CD4-positive, alpha-beta T cell treated with Interleukin-12 subunit alpha and Interleukin-12 subunit beta, for 1 hour (primary cell): Measurements from ENCODE around the gene PLTP.
A peak's percentile ranks its signal among the peaks of the same experiment; 100 is the strongest.
"Not testable (repeated sequence)": the region's sequence is repeated elsewhere in the genome, so short reads cannot be mapped to it uniquely, and the experiment has no call there.

Experiments
- DNase-seq: peaks from one replicate; pipeline ENCODE4 v3.0.0-alpha.2; 2020

Gene PLTP, protein sequence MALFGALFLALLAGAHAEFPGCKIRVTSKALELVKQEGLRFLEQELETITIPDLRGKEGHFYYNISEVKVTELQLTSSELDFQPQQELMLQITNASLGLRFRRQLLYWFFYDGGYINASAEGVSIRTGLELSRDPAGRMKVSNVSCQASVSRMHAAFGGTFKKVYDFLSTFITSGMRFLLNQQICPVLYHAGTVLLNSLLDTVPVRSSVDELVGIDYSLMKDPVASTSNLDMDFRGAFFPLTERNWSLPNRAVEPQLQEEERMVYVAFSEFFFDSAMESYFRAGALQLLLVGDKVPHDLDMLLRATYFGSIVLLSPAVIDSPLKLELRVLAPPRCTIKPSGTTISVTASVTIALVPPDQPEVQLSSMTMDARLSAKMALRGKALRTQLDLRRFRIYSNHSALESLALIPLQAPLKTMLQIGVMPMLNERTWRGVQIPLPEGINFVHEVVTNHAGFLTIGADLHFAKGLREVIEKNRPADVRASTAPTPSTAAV

DNA sequence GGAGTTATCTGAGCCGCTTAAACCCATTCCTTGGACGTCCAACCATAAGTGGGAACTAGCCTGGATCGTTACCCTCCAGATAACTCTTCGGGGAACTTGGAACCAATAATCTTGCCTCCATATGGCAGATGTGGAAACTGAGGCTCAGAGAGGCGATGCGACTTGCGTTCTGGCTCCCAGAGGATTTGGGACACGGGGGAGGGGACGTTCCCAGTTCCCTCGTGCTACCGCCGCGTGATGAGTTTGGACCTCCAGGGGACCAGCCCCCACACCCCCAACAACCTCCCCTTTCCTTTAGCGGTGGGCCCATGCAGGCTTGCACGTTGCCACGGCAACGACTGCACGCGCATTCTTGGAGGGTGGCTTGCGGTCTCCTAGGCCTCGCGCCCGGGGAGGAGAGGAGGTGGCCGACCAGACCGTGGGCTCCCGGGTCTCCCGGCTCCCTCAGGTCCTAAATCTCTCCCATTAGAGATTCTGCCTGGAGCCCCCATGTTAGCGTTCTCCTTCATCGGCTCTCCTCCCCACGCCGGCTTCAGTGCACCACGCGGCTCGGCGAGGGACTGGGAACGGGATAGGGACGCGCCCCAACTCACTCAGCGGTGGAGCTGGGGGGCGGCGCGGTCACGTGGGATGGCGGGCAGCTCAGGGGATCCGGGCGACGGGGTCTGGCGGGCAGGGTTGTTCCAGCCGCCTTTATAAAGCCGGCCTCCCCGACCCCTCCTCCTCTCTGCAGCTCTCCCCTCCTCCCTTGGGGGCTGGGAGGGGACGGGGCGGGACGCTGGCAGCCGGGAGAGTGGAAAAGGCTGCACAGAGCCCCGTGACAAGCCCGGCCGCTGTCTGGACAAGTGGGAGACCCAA is at the start of gene PLTP:
Gene PLTP, minus strand, starts transcription at position 670 of the 858 bp plus-strand sequence. CDS start 703 bp downstream, outside the sequence.
- peak; percentile 43 for DNase-seq

DNA sequence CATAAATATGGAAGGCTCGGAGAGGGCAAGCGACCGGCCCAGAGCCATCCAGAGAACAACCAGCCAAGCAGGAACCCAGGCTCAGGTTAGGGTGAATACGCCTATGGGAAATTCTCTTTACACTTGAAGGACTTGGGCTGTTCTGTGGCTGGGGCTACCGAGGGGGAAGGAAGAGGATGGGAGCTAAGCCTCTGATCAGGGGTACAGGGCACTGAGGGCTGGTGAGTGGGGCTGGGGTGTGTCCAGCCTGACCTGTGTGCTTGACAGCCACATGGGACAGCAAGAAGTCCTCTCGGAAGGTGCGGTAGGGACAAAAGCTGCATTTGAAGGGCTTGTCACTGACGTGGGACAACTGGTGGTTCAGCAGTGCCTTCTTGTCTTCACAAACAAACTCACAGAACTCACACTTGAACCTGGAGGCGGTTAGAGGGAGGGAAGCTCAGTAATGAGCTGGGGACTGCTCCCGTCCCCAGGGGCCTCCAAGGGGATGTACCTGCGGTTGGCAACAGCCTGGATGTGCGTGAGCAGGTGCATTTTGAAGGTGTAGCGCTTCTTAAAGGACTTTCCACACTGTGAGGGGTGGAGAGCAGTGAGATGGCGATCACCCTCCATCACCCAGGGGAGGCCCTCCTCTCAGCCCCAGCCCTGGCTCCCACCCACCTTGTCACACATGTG is 48.1 kb upstream of the PLTP start:
- DNase-seq = no peak

DNA sequence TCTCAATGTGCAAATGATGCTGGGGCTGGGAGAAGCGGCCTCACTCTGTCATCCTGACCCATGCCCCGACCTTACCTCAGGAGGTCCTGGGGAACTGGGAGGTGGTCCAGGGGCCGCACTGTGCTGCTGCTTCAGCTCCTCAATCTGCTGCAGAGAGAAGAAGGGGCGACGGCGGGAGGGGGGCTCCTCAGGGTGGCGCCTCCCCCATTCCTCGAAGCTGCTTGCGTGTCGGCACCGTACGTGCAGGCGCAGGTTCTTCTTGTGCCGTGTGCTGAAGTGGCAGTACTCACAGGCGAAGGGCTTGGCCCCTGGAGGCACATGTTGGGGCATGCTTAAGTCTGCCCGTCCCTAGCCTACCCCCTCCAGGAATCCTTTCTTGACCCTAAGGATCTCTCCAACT is 47.2 kb upstream of the PLTP start:
- DNase-seq = no peak

DNA sequence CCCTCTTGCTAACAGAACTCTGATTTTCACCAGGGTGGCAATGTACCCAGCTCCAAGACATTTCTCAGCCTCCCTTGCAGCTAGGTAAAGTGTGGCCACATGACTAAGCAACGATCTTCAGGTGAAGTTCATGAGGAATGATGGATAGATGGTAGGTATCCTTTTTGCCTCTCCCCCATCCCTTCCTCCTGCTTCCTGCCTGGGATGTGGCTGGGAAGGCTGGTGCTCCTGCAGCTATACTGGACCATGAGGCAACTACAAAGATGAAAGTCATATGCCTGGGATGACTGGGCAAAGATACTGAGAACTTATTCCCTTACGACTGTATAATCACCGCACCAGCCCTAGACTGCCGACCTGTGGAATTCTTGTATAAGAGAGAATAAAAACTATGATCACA is 46.6 kb upstream of the PLTP start:
- no peak for DNase-seq

DNA sequence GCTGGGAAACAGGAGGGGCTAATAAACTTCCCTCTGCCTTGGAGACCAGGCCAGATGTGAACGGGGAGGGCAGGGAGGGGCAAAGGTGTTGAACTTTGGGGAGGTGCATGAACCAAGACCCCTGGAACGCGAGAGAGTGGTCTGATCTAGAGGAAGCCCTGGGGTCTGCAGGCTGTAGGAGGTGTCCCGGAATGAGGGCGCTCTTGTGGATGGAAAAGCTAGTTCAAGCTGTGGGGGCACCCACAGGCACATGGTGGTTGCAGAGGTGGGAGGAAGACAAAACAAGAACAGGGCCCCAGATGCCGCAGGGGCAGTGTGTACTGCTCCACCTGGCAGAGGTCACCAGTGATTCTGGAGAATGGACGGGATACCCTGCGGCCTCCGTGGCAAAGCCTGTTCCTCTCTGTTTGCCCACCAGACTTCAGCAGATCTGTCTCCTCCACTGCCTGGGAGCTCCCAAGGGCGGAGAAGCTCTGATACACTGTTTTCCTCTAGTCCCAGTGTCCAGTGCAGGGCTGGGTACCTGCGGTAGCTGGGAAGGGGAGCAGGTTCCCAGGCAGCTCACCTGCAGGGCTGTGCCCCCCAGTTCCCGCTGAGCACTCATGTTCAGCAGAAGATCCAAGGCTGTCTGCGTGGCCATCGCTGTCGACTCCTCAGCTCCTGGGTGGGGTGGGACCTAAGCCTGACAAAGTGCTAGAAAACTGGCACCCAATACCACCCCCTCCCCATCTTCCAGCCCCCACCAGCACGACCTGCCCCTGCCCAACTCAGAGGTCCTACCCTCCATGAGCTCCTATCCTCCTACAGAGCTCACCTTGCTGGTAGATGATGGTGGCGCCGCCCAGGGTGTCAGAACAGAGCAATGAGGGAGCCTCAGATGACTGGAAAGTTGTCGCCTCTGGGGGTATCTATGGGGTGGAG is 45.3 kb upstream of the PLTP start:
- no peak for DNase-seq

DNA sequence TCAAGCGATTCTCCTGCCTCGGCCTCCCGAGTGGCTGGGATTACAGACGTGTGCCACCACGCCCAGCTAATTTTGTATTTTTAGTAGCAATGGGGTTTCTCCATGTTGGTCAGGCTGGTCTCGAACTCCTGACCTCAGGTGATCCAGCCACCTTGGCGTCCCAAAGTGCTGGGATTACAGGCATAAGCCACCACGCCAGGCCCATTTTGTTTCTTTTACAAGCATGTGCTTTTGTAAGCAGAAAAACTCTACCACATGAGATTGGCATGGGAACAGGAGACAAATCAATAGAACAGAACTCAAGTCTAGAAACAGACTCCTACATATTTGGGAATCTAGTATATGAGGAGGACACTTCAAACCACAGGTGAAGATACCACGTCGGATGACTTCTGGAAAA is 44.4 kb upstream of the PLTP start:
- DNase-seq = not testable (repeated sequence)

DNA sequence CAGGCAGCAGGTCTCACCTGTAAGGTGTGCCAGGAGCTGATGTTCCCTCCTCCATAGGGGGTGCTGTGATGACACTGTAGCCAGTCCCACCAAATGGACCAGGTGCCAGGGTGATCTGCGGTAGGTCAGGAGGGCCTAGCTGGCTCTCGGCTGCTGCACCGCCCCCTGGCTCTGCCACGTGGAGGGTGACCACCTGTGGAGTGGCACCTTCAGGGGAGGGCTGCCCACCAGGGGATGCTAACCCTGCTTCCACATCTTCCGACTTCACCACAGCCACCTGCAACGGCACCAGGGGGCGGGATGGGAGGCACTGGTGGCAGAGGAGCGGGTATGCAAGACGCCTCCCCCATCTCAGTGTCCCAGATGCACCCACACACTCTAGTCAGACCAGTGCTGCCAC is 41.7 kb upstream of the PLTP start:
- DNase-seq = no peak

DNA sequence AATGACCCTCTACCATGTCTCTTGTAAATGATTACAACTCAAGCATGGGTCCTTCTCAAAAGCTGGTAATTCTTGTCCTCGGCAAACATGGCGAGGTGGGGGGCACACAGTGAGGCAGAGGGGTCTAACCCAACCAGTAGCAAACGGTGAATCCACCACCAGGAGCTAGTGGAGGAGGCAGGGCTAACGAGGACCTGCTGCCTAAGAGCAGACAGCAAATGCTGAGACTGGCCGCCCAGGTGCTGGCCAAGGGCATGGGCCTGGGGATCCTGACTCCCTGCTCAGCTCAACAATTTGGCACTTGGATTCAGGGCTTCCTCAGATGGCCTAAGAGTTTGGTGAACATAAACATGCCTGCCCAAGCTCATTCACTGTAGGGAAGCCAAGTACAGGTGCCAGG is 40.9 kb upstream of the PLTP start:
- no peak for DNase-seq

DNA sequence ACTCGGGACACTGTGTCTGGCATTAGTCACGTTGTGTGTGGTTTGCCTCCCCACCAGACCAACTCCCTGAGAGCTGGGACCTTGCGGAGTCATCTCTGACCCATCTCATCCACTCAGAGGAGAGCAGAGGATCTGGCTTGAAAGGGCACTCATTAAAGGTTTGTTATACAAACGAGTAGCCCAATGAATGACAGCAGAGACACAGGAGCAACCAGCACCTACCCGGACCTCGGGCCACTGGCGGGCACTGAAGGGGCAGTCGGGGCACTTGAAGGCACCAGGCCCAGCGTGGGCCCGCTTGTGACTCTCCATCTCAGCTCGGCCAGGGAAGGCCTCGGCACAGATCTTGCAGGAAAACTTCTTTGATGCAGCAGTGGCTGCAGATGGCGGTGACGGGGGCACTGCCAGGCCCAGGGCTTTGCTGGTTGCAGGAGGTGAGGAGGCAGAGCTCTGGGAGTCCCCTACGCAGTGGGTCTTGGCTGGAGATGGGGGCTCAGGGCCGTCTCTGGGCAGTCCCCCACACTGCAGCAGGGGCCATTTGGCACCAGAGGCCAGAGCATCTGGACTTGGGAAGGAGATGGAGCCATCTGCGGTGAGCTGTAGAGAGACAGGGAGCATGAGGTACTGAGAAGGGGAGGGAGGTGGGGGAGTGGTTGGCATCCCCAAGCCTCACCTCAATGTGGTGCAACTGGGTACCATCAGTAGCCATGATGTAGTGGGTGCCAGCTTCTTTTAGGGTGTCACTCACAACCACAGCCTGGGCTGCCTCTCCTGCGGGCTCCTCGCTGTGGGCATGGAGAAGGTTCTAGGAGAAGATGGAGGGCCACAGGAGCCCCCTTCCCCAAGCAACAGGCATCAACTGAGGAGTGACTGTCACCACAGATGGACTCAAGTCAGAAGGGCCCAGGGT is 40.2 kb upstream of the PLTP start:
- no peak for DNase-seq

DNA sequence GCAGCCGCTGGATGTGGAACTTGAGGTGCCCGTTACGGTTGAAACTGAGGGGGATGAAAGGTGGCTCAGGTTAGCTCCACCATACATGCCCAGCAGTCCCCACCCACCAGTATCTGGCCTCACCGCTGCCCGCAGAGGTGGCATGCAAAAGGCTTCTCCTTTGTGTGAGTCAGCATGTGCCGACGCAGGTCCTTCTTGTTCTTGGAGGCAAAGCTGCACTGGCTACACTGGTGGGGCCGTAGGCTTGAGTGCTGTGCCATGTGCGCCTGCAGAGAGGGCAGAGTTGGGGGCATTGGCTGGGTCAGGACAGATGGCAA is 38.3 kb upstream of the PLTP start:
- no peak for DNase-seq

DNA sequence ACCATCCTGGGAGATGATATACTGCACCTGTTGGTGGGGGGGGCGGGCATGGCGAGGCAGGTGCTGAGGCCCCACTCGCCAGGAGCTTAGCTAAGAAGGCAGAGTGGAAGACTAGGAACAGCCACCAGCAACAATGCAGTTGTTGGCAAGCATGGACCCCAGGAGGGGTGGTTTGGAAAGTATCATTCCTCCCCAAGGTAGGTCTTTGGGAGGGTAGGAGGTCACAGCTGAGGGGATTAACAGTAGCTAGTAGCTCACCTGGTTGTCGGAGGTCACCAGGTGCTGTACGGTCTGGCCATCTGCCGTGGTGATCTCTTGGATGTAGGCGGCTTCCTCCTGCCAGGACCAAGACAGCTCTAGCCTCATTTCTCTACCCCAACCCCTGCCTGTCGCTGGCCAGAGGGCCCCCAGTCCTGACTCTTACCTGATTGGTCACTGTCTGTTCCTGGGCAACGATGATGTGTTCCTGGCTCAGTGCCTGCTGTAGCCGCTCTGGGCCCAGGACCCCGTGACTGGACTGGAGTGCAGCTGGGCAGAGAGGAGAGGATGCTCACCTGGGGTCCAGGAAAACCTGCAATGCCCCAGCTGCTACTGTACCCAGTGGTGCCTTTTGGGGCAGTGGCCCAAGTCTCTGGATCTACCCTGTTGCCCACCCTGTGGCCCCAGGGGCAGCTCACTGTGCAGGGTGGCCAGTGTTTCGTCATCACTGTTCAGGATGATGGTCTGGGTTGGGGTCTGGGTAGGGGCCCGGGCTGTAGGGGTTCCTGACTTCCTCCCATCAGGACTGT is 37.8 kb upstream of the PLTP start:
- DNase-seq = no peak

DNA sequence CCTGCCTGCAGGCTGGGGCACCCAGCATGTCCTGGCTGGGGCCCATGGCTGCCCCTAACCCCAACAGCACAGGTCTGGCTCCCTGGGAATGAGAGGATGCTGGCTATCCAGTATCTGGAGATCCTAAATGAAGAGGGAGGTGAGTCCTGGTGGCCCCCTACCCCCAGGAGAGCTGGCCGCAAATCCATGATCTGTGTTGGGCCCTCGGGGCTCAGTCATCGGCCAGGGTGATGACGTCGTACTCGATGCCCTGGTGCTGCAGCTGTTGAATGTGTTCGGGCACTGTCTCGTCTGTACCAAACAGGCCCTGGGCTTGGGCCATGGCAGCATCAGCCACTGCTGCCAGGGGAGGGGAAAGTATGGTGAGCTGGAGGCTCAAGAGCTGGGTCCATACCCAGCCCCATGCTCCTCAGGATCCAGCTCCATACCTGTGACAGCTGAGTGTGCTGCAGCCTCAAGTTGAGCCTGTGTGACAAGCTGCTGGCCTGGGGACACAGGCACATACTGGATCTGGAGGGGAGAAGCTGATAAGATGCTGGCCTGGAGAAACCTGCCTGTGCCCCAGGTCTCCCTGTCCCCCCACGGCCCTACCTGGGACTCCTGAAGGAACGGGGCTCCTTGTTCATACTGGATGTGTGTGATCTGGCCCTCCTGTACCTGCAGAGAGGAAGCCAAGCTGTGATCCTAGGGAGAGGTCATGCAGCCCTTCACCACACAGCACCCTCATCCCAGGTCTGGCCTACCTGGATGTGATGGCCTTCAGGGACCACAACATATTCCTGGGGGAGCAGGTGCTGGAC is 37.0 kb upstream of the PLTP start:
- no peak for DNase-seq

DNA sequence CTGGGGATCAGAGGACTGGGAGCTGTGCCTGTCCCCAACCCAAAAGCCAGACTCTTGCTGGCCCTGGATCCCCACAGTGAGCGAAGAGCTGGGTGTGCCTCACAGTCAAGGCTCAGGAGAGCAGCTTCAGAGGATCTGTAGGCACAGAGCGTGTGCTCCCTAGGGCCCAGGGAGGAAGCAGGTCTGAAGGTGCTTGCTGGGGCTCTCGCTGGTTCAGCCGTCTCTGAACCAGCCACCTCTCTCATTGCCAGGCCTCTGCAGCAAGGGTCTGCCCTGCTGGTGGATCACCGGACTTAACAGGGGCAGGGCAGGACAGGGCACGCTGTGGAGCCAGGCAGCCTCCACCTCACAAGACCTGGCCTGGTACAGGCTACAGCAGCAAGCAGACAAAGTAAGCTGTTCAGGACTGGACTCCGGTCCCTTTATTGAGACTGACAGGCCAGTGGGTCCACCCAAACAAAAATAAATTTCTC is 36.3 kb upstream of the PLTP start:
- no peak for DNase-seq

DNA sequence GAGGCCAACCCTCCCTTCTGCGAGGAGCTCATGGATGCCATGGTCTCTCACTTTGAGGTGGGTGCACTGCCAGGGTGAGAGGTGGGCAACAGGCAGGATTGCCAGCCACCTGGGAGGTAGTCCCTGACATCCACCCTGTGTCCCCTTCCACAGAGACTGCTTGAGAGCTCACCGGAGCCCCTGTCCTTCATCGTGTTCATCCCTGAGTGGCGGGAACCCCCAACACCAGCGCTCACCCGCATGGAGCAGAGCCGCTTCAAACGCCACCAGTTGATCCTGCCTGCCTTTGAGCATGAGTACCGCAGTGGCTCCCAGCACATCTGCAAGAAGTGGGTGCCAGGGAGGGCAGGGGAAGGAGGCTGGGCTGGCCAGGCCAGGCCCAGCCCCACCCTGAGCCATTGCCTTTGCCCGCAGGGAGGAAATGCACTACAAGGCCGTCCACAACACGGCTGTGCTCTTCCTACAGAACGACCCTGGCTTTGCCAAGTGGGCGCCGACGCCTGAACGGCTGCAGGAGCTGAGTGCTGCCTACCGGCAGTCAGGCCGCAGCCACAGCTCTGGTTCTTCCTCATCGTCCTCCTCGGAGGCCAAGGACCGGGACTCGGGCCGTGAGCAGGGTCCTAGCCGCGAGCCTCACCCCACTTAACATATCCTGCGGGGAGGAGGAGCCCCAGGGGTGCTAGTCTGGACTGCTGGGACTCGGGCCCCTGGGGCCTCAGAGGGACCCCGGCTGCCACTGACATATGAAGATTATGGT is 35.3 kb upstream of the PLTP start:
- DNase-seq = no peak

DNA sequence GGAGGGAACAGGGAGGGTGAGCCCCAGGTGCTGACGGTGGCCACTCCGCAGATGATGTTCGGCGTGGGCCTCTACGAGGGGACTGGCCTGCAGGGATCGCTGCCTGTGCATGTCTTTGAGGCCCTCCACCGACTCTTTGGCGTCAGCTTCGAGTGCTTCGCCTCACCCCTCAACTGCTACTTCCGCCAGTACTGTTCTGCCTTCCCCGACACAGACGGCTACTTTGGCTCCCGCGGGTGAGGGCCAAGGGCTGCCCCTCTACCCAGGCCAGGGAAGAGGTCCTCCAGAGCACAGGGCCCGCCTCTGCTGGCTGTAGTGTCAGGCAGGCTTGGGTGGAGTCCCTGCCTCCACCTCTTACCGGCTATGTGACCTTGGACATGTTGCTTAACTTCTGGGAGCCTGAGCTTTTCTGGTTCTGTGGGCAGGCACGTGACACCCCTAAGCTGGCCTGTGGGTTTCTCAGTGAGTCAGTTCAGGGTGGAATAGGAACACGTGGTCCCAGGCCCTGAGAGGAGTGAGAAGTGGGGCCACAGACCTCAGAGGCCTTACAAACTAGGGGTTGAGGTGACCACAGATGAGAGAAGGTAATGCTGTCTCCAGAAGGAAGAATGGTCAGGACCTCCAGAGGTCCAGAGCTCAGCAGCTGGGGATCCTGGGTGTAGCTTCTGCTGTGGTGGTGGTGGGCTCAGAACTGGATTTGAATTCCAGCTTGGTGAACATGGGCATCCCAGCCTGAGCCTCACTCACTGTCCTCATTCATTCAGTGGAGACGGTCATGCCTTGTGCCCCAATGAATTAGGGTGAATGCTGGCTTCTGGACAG is 34.4 kb upstream of the PLTP start:
- peak; percentile 44 for DNase-seq

DNA sequence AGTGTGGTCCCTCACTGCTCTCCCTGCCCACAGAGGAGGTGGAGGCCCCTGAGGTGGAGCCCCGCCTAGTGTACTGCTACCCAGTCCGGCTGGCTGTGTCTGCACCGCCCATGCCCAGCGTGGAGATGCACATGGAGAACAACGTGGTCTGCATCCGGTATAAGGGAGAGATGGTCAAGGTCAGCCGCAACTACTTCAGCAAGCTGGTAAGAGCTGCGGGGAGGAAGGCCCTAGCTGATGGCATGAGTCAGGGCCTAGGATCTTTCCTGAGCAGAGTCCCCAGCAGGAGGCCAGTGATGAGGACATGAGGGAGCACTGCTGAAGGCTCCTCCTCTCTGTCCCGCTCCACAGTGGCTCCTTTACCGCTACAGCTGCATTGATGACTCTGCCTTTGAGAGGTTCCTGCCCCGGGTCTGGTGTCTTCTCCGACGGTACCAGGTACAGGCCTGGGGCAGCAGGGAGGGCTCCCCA is 33.8 kb upstream of the PLTP start:
- no peak for DNase-seq

DNA sequence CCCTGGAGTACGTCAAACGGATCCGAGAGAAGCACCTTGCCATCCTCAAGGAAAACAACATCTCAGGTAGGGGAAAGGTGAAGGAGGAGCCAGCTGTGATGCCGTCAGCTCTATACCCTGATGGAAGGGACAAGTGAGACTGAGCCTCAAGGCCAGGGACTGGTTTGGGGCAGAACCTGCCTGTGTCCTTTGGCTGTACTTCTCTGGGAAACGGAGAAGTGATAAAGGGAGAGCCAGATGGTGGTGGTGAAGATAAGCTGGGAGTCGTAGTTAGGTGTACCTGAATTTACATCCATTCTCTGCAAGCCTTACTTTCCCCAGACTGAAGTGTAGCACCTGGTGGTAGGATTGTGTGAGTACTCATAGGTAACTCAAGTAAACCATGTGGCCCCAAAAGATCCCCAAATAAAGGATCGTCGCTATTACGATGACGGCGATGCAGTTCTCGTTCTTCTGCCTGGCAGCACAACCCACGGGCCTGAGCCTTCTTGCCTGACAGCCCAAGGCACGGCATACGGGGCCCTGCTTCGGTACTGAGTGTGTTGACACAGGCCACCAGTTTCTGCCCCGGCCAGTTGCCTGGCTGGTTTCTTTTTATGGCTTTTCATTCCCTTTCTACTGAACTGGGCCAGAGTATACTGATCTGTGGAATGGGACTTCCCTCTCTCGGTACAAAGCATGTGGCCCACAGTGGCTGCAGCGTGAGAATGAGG is 33.2 kb upstream of the PLTP start:
- DNase-seq = no peak
